Astrocyte (in vitro differentiated cells and primary cell): Measurements from ENCODE around the gene ZNF835. TPM values are rescaled to one million over a fixed set of nuclear protein-coding genes. Genes with fewer than 3 reads are reported as not detected.

Source experiments
- DNase-seq: peaks from one replicate; pipeline ENCODE4 v3.0.0-alpha.2; 2010; ENCODE audit warnings: low read depth
- FAIRE-seq: peaks from 2 replicates; lab custom pipeline; 2011; peaks lifted over from hg19 to GRCh38; lab: Jason Lieb, UNC
- H2AFZ ChIP-seq: 2 replicates; pipeline ENCODE4 v1.6.0; 2012; ENCODE audit warnings: low read depth, low read length, inconsistent platforms
- H3K27ac ChIP-seq: 2 replicates; pipeline ENCODE4 v1.5.1; 2011; ENCODE audit warnings: low read depth, low read length, inconsistent platforms
- H3K27me3 ChIP-seq: 2 replicates; pipeline ENCODE4 v1.6.0; 2011; ENCODE audit warnings: low read length, inconsistent platforms; ENCODE audit not compliant: insufficient read depth
- H3K36me3 ChIP-seq: 2 replicates; pipeline ENCODE4 v1.5.1; 2011; ENCODE audit warnings: low read length, inconsistent platforms; ENCODE audit not compliant: insufficient read depth
- H3K4me1 ChIP-seq: 2 replicates; pipeline ENCODE4 v1.5.1; 2011; ENCODE audit warnings: low read length, inconsistent platforms; ENCODE audit not compliant: insufficient read depth
- H3K4me2 ChIP-seq: 2 replicates; pipeline ENCODE4 v1.6.0; 2012; ENCODE audit warnings: low read length, inconsistent platforms
- H3K4me3 ChIP-seq: 2 replicates; pipeline ENCODE4 v1.5.1; 2011; ENCODE audit warnings: low read depth, mild to moderate bottlenecking, low read length, inconsistent platforms; ENCODE audit not compliant: insufficient read depth
- H3K79me2 ChIP-seq: 2 replicates; pipeline ENCODE4 v1.6.0; 2012; ENCODE audit warnings: mild to moderate bottlenecking, low read length, inconsistent platforms; ENCODE audit not compliant: insufficient read depth
- H3K9ac ChIP-seq: 2 replicates; pipeline ENCODE4 v1.6.0; 2012; ENCODE audit warnings: mild to moderate bottlenecking, low read length, inconsistent platforms
- H3K9me3 ChIP-seq: 2 replicates; pipeline ENCODE4 v1.5.1; 2012; ENCODE audit warnings: low read depth, mild to moderate bottlenecking, low read length, inconsistent platforms; ENCODE audit not compliant: insufficient read depth
- H4K20me1 ChIP-seq: 2 replicates; pipeline ENCODE4 v1.6.0; 2012; ENCODE audit warnings: low read length, inconsistent platforms; ENCODE audit not compliant: insufficient read depth
- H3K27ac Mint-ChIP-seq: one replicate; pipeline ENCODE4 v1.8.0; 2021; ENCODE audit warnings: mild to moderate bottlenecking, mixed read lengths; ENCODE audit not compliant: unreplicated experiment
- H3K27me3 Mint-ChIP-seq: one replicate; pipeline ENCODE4 v1.8.0; 2021; ENCODE audit warnings: low read depth, mixed read lengths; ENCODE audit not compliant: unreplicated experiment
- H3K36me3 Mint-ChIP-seq: one replicate; pipeline ENCODE4 v1.8.0; 2021; ENCODE audit warnings: low read depth, mixed read lengths; ENCODE audit not compliant: unreplicated experiment
- H3K4me1 Mint-ChIP-seq: one replicate; pipeline ENCODE4 v1.8.0; 2021; ENCODE audit warnings: low read depth, mixed read lengths; ENCODE audit not compliant: unreplicated experiment
- H3K4me3 Mint-ChIP-seq: one replicate; pipeline ENCODE4 v1.8.0; 2021; ENCODE audit warnings: mild to moderate bottlenecking, moderate library complexity, mixed read lengths; ENCODE audit not compliant: unreplicated experiment
- H3K9me3 Mint-ChIP-seq: one replicate; pipeline ENCODE4 v1.8.0; 2021; ENCODE audit warnings: mild to moderate bottlenecking, mixed read lengths; ENCODE audit not compliant: unreplicated experiment
- EZH2 ChIP-seq: IDR thresholded peaks from 2 replicates; pipeline ENCODE4 v1.6.1; 2012; ENCODE audit warnings: mild to moderate bottlenecking, low read length, inconsistent platforms; ENCODE audit not compliant: insufficient read depth
- total RNA-seq: library from RNA; stranded (reverse); gene quantifications from 2 replicates; pipeline ENCODE4 v1.2.1, GENCODE V29; 2021
- TF ChIP-seq, protein P1 (sequence below): IDR thresholded peaks from 2 replicates; pipeline ENCODE4 v1.5.1; 2011; ENCODE audit warnings: low read depth, mild to moderate bottlenecking, inconsistent platforms, low read length, moderate library complexity; ENCODE audit not compliant: insufficient read depth

ZNF835 gene
- total RNA-seq, 1 donor from 2014 or later, result not detected

DNA sequence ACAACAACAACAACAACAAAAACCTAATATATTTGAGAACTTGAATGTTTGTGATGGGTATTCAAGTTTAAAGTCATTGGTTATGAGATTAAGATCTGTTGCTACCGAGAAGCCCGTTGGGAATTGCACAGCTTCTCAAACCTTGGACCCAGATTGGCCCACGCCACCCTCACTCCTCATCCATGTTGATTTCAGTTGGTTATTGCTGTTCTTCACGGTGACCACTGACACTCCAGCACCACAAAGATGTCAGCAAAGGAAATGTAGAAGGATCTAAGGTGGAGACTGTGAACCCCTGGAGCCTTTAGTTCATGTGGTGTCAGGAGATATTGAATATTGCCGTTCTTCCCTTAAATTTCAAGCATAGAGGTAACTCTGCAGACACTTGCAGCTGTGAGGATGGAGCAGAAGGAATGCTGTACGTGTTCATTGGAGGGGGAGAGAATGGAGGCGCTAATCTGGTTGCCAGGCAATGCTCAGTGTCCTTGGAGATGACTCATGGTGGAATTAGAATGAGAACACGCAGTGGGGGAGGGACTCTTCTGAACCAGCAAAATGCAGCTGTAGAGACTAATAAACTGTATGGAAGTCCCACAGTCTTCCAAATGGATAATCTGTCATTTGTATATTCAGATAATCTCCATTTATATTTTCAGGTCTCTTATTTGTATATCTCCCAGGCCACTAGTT lies 20.8 kb upstream of the ZNF835 start:
- TF ChIP-seq, protein P1, sequence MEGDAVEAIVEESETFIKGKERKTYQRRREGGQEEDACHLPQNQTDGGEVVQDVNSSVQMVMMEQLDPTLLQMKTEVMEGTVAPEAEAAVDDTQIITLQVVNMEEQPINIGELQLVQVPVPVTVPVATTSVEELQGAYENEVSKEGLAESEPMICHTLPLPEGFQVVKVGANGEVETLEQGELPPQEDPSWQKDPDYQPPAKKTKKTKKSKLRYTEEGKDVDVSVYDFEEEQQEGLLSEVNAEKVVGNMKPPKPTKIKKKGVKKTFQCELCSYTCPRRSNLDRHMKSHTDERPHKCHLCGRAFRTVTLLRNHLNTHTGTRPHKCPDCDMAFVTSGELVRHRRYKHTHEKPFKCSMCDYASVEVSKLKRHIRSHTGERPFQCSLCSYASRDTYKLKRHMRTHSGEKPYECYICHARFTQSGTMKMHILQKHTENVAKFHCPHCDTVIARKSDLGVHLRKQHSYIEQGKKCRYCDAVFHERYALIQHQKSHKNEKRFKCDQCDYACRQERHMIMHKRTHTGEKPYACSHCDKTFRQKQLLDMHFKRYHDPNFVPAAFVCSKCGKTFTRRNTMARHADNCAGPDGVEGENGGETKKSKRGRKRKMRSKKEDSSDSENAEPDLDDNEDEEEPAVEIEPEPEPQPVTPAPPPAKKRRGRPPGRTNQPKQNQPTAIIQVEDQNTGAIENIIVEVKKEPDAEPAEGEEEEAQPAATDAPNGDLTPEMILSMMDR, result no peak
- TF ChIP-seq EZH2, result no peak
- H3K9me3 ChIP-seq, result peaks cover 3% of the 10 kb centered on the region
- no peaks in the 10 kb centered on the region for H3K27me3 ChIP-seq
- H3K4me1 Mint-ChIP-seq, result no peaks in the 10 kb centered on the region
- no peak overlapping the region for H3K27ac Mint-ChIP-seq
- H3K9me3 Mint-ChIP-seq, result peaks cover 15% of the 10 kb centered on the region
- FAIRE-seq (no peak), DNase-seq (no peak)
- no peak overlapping the region for H3K4me2 ChIP-seq
- H3K79me2 ChIP-seq, result no peaks in the 10 kb centered on the region
- H3K4me3 ChIP-seq, result no peak overlapping the region
- no peak overlapping the region for H2AFZ ChIP-seq
- H4K20me1 ChIP-seq, result no peaks in the 10 kb centered on the region
- H3K27ac ChIP-seq, result no peak overlapping the region
- H3K9ac ChIP-seq, result no peak overlapping the region
- H3K27me3 Mint-ChIP-seq, result no peaks in the 10 kb centered on the region
- no peaks in the 10 kb centered on the region for H3K4me1 ChIP-seq
- H3K4me3 Mint-ChIP-seq, result no peak overlapping the region
- H3K36me3 Mint-ChIP-seq, result no peaks in the 10 kb centered on the region
- no peaks in the 10 kb centered on the region for H3K36me3 ChIP-seq

GRCh38 chr19:56690670-56691069 lies 19.1 kb upstream of the ZNF835 start:
- Histone ChIP-seq H3K27me3 (no peaks in the 10 kb centered on the region), H3K27ac (no peak overlapping the region), H4K20me1 (no peaks in the 10 kb centered on the region), H3K36me3 (no peaks in the 10 kb centered on the region), H3K79me2 (no peaks in the 10 kb centered on the region), H3K4me2 (no peak overlapping the region), H3K4me1 (no peaks in the 10 kb centered on the region), H3K9ac (no peak overlapping the region), H3K4me3 (no peak overlapping the region), H3K9me3 (peaks cover 3% of the 10 kb centered on the region), H2AFZ (no peak overlapping the region)
- H3K9me3 Mint-ChIP-seq, result peaks cover 16% of the 10 kb centered on the region
- no peaks in the 10 kb centered on the region for H3K4me1 Mint-ChIP-seq
- FAIRE-seq (no peak), DNase-seq (no peak)
- no peaks in the 10 kb centered on the region for H3K27me3 Mint-ChIP-seq
- H3K4me3 Mint-ChIP-seq, result no peak overlapping the region
- no peaks in the 10 kb centered on the region for H3K36me3 Mint-ChIP-seq
- no peak overlapping the region for H3K27ac Mint-ChIP-seq
- TF ChIP-seq EZH2, result no peak
- TF ChIP-seq, protein P1, result no peak

GRCh38 chr19:56689198-56689597 lies 17.6 kb upstream of the ZNF835 start:
- TF ChIP-seq, protein P1, result no peak
- TF ChIP-seq EZH2, result no peak
- Mint-ChIP-seq H3K9me3 (peaks cover 22% of the 10 kb centered on the region), H3K27ac (no peak overlapping the region), H3K36me3 (no peaks in the 10 kb centered on the region), H3K4me3 (no peak overlapping the region), H3K4me1 (no peaks in the 10 kb centered on the region), H3K27me3 (no peaks in the 10 kb centered on the region)
- H3K4me3 ChIP-seq, result no peak overlapping the region
- DNase-seq (no peak), FAIRE-seq (no peak)
- H2AFZ ChIP-seq, result no peak overlapping the region
- no peak overlapping the region for H3K4me2 ChIP-seq
- H3K4me1 ChIP-seq, result no peaks in the 10 kb centered on the region
- H3K9ac ChIP-seq, result no peak overlapping the region
- H3K27me3 ChIP-seq, result no peaks in the 10 kb centered on the region
- no peaks in the 10 kb centered on the region for H3K36me3 ChIP-seq
- peaks cover 3% of the 10 kb centered on the region for H3K9me3 ChIP-seq
- H3K79me2 ChIP-seq, result no peaks in the 10 kb centered on the region
- H4K20me1 ChIP-seq, result no peaks in the 10 kb centered on the region
- no peak overlapping the region for H3K27ac ChIP-seq
